Activated naive CD8-positive, alpha-beta T cell treated with anti-CD3 and anti-CD28 coated beads, Interleukin-2, amount 50 U/mL, for 24 hours (primary cell): Measurements from ENCODE around the gene EMID1.

Source experiments
- ATAC-seq: fragments of 150-1000 bp; cut with Tn5 transposase; one replicate; pipeline ENCODE4 v1.10.0; 2021
- DNase-seq: peaks from one replicate; pipeline ENCODE4 v3.0.0; 2021
- H3K27ac Mint-ChIP-seq: one replicate; pipeline ENCODE4 v1.8.0; 2021; ENCODE audit warnings: mild to moderate bottlenecking, mixed read lengths
- H3K27me3 Mint-ChIP-seq: one replicate; pipeline ENCODE4 v1.8.0; 2021; ENCODE audit warnings: mixed read lengths
- H3K36me3 Mint-ChIP-seq: one replicate; pipeline ENCODE4 v1.8.0; 2021; ENCODE audit warnings: low read depth, mixed read lengths
- H3K4me1 Mint-ChIP-seq: one replicate; pipeline ENCODE4 v1.8.0; 2021; ENCODE audit warnings: mixed read lengths
- H3K4me3 Mint-ChIP-seq: one replicate; pipeline ENCODE4 v1.8.0; 2021; ENCODE audit warnings: mild to moderate bottlenecking, moderate library complexity, mixed read lengths
- H3K9me3 Mint-ChIP-seq: one replicate; pipeline ENCODE4 v1.8.0; 2021; ENCODE audit warnings: mixed read lengths

The EMID1 gene

DNA sequence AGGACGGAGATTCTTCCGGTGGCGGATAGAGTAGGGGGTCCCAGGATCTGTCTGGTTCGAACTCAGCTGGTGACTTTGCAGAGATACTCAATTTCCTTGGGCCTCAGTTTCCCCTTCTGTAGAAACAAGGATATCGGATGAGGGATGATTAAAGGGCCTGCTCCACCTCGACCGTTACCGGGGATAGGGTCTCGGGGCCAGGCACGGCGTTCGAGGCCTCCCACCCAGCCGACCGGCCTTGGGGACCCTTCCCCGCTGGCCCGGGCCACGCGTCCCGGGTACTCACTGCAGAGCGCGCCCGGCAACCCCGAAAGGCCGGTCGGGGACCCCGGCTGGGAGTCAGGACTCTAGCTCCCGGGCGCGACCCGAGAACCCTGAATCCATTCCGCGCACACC lies 61.8 kb downstream of the EMID1 start:
- Mint-ChIP-seq H3K27ac (peak overlapping the region; percentile 100), H3K36me3 (peaks cover 52% of the 10 kb centered on the region), H3K9me3 (no peaks in the 10 kb centered on the region), H3K27me3 (peaks cover 3% of the 10 kb centered on the region), H3K4me1 (peaks cover 44% of the 10 kb centered on the region), H3K4me3 (peak overlapping the region; percentile 100)
- DNase-seq (no peak), ATAC-seq (no peak)

DNA sequence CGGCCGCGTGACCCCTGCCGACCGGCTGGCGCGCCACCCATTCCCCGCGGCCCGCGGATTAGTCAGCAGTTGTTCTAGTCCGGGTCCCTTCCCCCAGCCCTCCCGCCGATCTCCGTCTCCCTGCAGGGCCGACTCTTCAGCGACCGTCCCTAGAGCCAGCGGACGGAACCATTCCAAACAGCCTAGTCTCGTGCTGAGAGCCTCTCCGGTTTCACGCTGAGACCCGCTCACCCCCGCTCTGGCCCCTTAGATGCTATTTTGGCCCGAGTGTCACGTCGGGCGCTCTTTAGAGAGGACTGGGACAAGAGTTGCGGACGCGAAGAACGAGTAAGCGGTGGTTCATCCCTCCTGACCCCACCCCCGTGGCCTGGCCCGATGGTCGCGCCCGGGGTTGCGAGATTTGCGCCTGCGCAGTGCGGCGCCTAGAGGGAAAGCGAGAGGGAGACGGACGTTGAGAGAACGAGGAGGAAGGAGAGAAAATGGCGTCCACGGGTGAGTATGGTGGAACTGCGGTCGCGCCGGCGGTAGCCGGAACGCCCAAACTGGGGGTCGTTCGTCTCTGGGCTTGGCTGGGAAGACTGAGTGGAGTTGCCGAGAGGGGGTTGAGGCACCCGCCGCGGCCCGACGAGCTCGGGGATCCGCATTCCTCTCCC lies 62.3 kb downstream of the EMID1 start, which contains the start of the genes EWSR1 and RHBDD3:
Gene EWSR1, plus strand, starts transcription at position 411 of the 653 bp plus-strand sequence. Its CDS starts 69 bp downstream, at position 480.
Gene RHBDD3, minus strand, starts transcription at position 124 of the 653 bp plus-strand sequence. CDS start 2,355 bp downstream, outside the sequence.
- Mint-ChIP-seq H3K27ac (peak within 1 kb of the TSS; percentile 100), H3K27me3 (peaks cover 3% of the 10 kb centered on the region), H3K9me3 (no peaks in the 10 kb centered on the region), H3K4me1 (peaks cover 49% of the 10 kb centered on the region), H3K36me3 (peaks cover 57% of the 10 kb centered on the region), H3K4me3 (peak within 1 kb of the TSS; percentile 100)
- ATAC-seq (peak; percentile 86), DNase-seq (peak; percentile 98)

DNA sequence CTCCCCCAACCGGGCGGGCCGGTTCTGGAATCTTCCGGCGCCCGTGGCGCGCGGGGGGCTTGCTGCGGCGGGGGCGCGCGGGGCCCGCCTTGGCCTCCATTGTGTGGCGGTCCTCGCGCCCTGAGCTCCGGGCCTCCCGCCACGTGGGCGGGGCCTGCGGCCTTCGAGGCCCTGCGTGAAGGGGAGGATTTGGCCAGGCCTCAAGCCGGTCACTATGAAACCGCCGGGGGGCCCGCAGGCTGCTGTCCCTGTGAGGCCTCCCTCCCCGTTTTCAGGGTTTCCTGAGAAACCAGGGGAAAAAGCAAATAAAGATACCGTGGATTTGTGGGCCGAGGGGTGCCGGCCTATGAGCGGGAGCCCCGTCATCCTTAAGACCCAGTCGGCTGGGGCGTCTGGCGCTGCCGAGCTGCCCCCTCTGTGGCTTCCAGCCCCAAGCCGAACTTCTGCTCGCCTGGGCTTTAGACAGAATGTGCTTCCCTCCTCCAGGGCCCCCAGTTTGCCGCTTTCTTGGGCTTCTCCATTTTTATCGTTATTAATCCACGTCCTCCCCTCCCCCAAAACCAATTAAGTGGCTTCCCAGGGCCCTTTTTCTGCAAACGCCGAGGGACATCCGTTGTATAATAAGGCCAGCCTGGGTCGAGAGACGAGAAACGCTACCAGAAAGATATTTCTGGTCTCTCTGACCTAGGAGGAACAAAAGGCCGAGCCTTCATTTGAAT lies 63.0 kb downstream of the EMID1 start:
- peak; percentile 16 for ATAC-seq
- H3K36me3 Mint-ChIP-seq: peaks cover 64% of the 10 kb centered on the region
- no peaks in the 10 kb centered on the region for H3K9me3 Mint-ChIP-seq

GRCh38 chr22:29269230-29269604 lies 63.5 kb downstream of the EMID1 start:
- peak overlapping the region; percentile 100 for H3K27ac Mint-ChIP-seq
- H3K36me3 Mint-ChIP-seq: peaks cover 68% of the 10 kb centered on the region
- no peaks in the 10 kb centered on the region for H3K9me3 Mint-ChIP-seq
- H3K4me3 Mint-ChIP-seq: peak overlapping the region; percentile 100
- DNase-seq (no peak), ATAC-seq (no peak)
- H3K4me1 Mint-ChIP-seq: peaks cover 62% of the 10 kb centered on the region
- H3K27me3 Mint-ChIP-seq: peaks cover 3% of the 10 kb centered on the region

More for the DNA sequence above, 63.0 kb downstream of the EMID1 start:
- H3K4me3 Mint-ChIP-seq: peak overlapping the region; percentile 100
- H3K4me1 Mint-ChIP-seq: peaks cover 56% of the 10 kb centered on the region
- H3K27me3 Mint-ChIP-seq: peaks cover 3% of the 10 kb centered on the region
- DNase-seq: peak; percentile 38
- peak overlapping the region; percentile 100 for H3K27ac Mint-ChIP-seq

DNA sequence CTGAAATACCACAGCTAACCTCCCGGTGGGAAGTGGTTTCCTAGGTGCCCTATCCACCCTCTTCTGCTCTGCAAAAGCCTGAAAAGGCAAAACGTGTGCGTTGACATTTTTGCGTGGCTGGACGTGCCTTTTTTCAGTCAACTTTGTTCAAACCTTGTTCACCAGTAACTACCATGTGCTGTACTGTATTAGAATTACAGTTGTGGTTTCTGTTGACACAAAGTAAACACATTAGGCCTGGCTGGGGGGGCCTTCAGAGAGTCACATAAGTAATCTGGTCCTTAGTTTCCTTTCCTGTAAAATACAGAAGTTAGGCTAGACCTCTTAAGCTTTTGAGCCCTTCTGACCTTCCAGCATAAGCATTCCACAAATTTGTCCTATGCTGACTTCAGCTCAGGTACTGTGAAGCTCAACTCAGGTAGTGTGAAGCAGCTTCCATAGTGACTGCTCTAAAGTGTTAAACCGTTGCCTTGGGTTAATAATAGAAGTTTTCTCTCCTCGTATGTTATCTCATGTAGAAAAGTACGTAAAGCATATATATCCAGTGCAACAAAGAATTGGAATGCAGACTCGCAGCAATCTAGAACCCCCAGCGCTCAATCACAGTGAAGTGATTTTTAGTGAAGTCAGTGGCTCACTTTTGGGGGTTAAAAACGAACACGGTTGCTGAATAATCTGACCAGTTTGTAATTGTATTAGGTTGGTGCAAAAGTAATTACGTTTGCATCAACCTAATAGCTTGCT lies 64.2 kb downstream of the EMID1 start:
- Mint-ChIP-seq H3K36me3 (peaks cover 75% of the 10 kb centered on the region), H3K27ac (peak overlapping the region; percentile 100), H3K4me1 (peaks cover 68% of the 10 kb centered on the region), H3K27me3 (peaks cover 3% of the 10 kb centered on the region), H3K9me3 (no peaks in the 10 kb centered on the region), H3K4me3 (peak overlapping the region; percentile 100)
- ATAC-seq (no peak), DNase-seq (peak; percentile 13)

GRCh38 chr22:29270475-29271271 lies 65.0 kb downstream of the EMID1 start:
- ATAC-seq (peak; percentile 22), DNase-seq (no peak)
- Mint-ChIP-seq H3K36me3 (peaks cover 81% of the 10 kb centered on the region), H3K27ac (peak overlapping the region; percentile 100), H3K4me3 (peak overlapping the region; percentile 100), H3K4me1 (peaks cover 75% of the 10 kb centered on the region), H3K27me3 (peaks cover 3% of the 10 kb centered on the region), H3K9me3 (no peaks in the 10 kb centered on the region)

DNA sequence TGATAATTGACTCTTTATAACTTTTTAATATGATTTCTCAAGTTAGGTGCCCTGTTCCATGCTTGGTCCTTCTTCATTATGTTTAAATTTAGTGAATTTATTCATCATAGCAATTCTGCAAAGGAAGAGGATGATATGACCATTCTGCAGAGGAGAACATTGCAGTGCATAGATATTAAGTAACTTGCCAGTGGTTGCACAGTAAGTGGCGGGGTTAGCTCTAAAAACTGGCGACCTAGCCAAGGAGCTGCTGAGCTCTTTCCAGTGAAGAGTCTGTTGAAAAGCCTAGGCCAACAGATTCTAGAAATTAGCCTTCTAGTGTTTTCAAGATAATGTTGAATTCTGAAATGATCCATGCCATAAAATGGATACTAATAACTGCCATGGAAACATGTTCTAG lies 66.9 kb downstream of the EMID1 start:
- H3K4me3 Mint-ChIP-seq: peak overlapping the region; percentile 38
- peaks cover 82% of the 10 kb centered on the region for H3K4me1 Mint-ChIP-seq
- peaks cover 88% of the 10 kb centered on the region for H3K36me3 Mint-ChIP-seq
- peaks cover 3% of the 10 kb centered on the region for H3K27me3 Mint-ChIP-seq
- peak overlapping the region; percentile 79 for H3K27ac Mint-ChIP-seq
- H3K9me3 Mint-ChIP-seq: no peaks in the 10 kb centered on the region
- DNase-seq: no peak
- ATAC-seq: no peak

DNA sequence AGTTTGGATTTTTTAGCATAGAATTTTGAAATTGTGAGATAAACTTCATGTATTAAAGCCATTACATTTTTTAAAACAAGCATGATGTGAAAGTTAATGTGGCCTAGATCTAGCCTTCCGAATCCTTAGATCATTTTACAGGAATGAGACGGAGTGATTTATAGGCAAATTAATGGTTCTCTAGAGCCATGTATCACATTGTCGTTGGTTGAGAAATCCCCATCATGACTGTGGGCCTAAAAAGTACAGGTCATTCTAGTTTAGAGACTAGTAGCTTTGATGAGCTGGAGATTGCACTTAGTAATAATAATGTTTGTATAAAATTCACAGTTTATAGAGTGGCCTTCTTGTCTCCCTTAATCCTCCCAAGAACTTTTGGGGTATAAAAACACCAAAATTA lies 69.5 kb downstream of the EMID1 start:
- H3K4me1 Mint-ChIP-seq: peaks cover 75% of the 10 kb centered on the region
- H3K27me3 Mint-ChIP-seq: no peaks in the 10 kb centered on the region
- no peak for ATAC-seq

DNA sequence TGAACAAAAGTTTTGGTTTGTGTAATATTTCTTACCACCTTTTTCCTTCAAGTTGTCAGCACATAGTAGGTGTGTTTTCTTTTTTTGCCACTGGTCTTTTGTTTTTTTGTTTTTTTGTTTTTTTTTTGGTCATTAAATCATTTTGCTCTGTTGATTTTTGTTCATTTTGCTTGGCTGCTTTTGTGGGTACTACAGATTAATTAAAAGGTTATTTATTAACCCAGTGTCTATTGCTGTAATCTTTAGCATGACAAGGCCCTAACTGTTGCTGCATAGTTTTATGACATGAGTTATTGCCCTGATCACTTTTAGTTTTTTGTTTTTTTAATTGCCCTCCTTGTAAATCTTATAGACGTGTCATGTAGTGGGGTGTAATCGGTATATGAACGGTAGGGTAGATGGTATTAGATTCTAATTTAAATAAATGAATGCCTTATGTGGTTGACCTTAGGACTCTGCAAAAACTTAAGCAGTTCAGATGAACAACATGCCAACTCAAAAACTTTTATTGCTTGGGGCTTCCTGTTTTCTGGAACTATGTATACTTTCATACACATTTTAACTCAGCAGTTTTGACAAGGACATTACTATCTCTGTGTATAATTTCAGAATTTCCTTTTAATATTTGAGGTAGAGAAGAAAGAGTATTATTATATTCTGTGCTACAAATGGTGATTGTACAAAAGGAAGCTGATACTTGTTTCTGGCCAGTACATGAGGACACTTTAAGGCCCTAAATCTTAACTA lies 70.3 kb downstream of the EMID1 start:
- Mint-ChIP-seq H3K27me3 (no peaks in the 10 kb centered on the region), H3K27ac (peak overlapping the region; percentile 16), H3K4me1 (peaks cover 67% of the 10 kb centered on the region), H3K9me3 (no peaks in the 10 kb centered on the region), H3K36me3 (peaks cover 90% of the 10 kb centered on the region), H3K4me3 (no peak overlapping the region)
- ATAC-seq (no peak), DNase-seq (no peak)

More for the DNA sequence above, 69.5 kb downstream of the EMID1 start:
- Mint-ChIP-seq H3K27ac (peak overlapping the region; percentile 49), H3K36me3 (peaks cover 91% of the 10 kb centered on the region), H3K4me3 (no peak overlapping the region), H3K9me3 (no peaks in the 10 kb centered on the region)
- no peak for DNase-seq

DNA sequence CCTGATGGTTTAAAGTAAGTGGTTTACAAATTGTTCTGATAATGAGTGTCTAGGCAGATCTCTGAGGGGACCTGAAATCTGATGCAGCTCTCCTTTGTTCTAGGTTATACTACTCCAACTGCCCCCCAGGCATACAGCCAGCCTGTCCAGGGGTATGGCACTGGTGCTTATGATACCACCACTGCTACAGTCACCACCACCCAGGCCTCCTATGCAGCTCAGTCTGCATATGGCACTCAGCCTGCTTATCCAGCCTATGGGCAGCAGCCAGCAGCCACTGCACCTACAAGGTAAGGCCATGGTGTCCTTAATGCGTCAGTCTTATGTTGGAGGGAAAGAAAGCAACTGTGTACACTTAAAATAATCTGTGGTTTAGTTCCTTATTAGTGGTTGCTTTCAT lies 72.2 kb downstream of the EMID1 start:
- Mint-ChIP-seq H3K4me3 (no peak overlapping the region), H3K4me1 (peaks cover 48% of the 10 kb centered on the region), H3K9me3 (no peaks in the 10 kb centered on the region), H3K27ac (no peak overlapping the region), H3K36me3 (peaks cover 87% of the 10 kb centered on the region), H3K27me3 (no peaks in the 10 kb centered on the region)
- DNase-seq (no peak), ATAC-seq (no peak)

GRCh38 chr22:29284196-29284595 lies 78.5 kb downstream of the EMID1 start:
- ATAC-seq (no peak), DNase-seq (no peak)
- Mint-ChIP-seq H3K4me3 (no peak overlapping the region), H3K4me1 (peaks cover 4% of the 10 kb centered on the region), H3K27ac (no peak overlapping the region), H3K27me3 (no peaks in the 10 kb centered on the region), H3K9me3 (no peaks in the 10 kb centered on the region), H3K36me3 (peaks cover 81% of the 10 kb centered on the region)

GRCh38 chr22:29288837-29289236 lies 83.1 kb downstream of the EMID1 start:
- Mint-ChIP-seq H3K4me1 (peaks cover 4% of the 10 kb centered on the region), H3K27me3 (no peaks in the 10 kb centered on the region), H3K36me3 (peaks cover 83% of the 10 kb centered on the region), H3K9me3 (no peaks in the 10 kb centered on the region), H3K27ac (no peak overlapping the region), H3K4me3 (no peak overlapping the region)
- DNase-seq (no peak), ATAC-seq (no peak)

DNA sequence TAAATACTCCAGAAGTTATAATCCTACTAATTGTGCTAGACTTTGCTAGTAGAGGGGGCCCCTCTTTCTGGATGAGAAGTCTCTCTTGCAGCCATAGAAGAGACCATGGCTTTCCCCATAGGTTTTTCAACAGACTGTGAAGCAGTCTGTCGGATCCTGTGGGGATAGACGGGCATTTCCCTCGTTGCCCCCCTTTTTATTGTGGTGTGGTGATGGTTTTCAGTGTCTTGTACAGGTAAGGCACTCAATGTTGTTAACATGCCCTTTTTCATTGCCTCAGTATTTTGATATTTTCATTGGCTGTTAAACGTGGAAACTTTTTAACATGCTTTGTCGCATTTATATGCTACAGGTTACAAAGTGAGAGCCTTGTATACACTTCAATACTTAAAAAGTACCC lies 84.4 kb downstream of the EMID1 start:
- H3K4me1 Mint-ChIP-seq: peaks cover 4% of the 10 kb centered on the region
- no peak overlapping the region for H3K4me3 Mint-ChIP-seq
- H3K27me3 Mint-ChIP-seq: no peaks in the 10 kb centered on the region
- DNase-seq: no peak
- H3K36me3 Mint-ChIP-seq: peaks cover 85% of the 10 kb centered on the region
- ATAC-seq: no peak
- no peak overlapping the region for H3K27ac Mint-ChIP-seq
- H3K9me3 Mint-ChIP-seq: no peaks in the 10 kb centered on the region
